PC-9 (cell line): ENCODE results near the gene FALEC. TPM values are rescaled to one million over a fixed set of nuclear protein-coding genes. Genes with fewer than 3 reads are reported as not detected.

Experiments
- BruUV-seq: library from RNA; stranded (reverse); fragments of 400-500 nt; replicated peaks from 2 replicates; lab custom pipeline; 2021; lab: Mats Ljungman, UMichigan
- CTCF ChIA-PET: fragments of 300-600 bp; sonication (Branson Sonifier 250); formaldehyde crosslinking; loops from one replicate; lab custom pipeline; 2022; ENCODE audit warnings: antibody characterized with exemption; lab: Charles Lee
- POLR2A ChIA-PET: fragments of 300-600 bp; sonication (Branson Sonifier 250); formaldehyde crosslinking; loops from one replicate; lab custom pipeline; 2022; ENCODE audit warnings: antibody characterized with exemption; ENCODE audit not compliant: unreplicated experiment; lab: Charles Lee
- DNase-seq, 2 experiments: peaks; one replicate each; pipeline versions ENCODE4 v3.0.0 to v3.0.0-alpha.2; 2015 to 2022; ENCODE audit warnings: mixed read lengths in 1 of 2
- H2AFZ ChIP-seq: fragments of 200-600 bp; sonication (generic); 2 replicates; pipeline ENCODE4 v1.8.1; 2017; ENCODE audit warnings: antibody characterized with exemption
- H3F3A ChIP-seq: fragments of 200-600 bp; sonication (generic); 2 replicates; pipeline ENCODE4 v1.8.1; 2017; ENCODE audit warnings: antibody characterized with exemption, mild to moderate bottlenecking, low read depth; ENCODE audit not compliant: insufficient read depth
- H3K27ac ChIP-seq: fragments of 200-600 bp; sonication (generic); 2 replicates; pipeline ENCODE4 v1.6.1; 2016; ENCODE audit warnings: mixed run types
- H3K27me3 ChIP-seq: fragments of 200-600 bp; sonication (generic); 2 replicates; pipeline ENCODE4 v1.6.1; 2016; ENCODE audit warnings: low read depth, mixed run types; ENCODE audit not compliant: insufficient read depth
- H3K36me3 ChIP-seq: fragments of 200-600 bp; sonication (generic); 2 replicates; pipeline ENCODE4 v1.6.1; 2016; ENCODE audit warnings: low read depth, mixed run types
- H3K4me1 ChIP-seq: fragments of 200-600 bp; sonication (generic); replicated peaks from 2 replicates; pipeline ENCODE4 v1.6.1; 2016; ENCODE audit warnings: mixed run types; ENCODE audit not compliant: insufficient read depth
- H3K4me2 ChIP-seq: fragments of 200-600 bp; sonication (generic); 2 replicates; pipeline ENCODE4 v1.6.1; 2017; ENCODE audit warnings: mixed run types
- H3K4me3 ChIP-seq: fragments of 200-600 bp; sonication (generic); 2 replicates; pipeline ENCODE4 v1.6.1; 2016; ENCODE audit warnings: mixed run types
- H3K79me2 ChIP-seq: fragments of 200-600 bp; sonication (generic); 2 replicates; pipeline ENCODE4 v1.6.1; 2017; ENCODE audit warnings: low read depth, mixed run types
- H3K9me2 ChIP-seq: fragments of 200-600 bp; sonication (generic); 2 replicates; pipeline ENCODE4 v1.8.1; 2017; ENCODE audit warnings: mild to moderate bottlenecking; ENCODE audit not compliant: insufficient read depth
- H3K9me3 ChIP-seq: fragments of 200-600 bp; sonication (generic); 2 replicates; pipeline ENCODE4 v1.8.1; 2016; ENCODE audit warnings: low read depth; ENCODE audit not compliant: insufficient read depth
- H4K20me1 ChIP-seq: fragments of 200-600 bp; sonication (generic); 2 replicates; pipeline ENCODE4 v1.8.1; 2017; ENCODE audit not compliant: insufficient read depth
- EZH2 ChIP-seq: fragments of 200-600 bp; sonication (generic); IDR thresholded peaks from 2 replicates; pipeline ENCODE4 v1.8.0; 2017; ENCODE audit warnings: antibody characterized with exemption, low read depth
- intact Hi-C: fragments of 100-400 bp; cut with micrococcal nuclease; formaldehyde crosslinking; loops from one replicate; pipeline ENCODE4 v1.10.0; 2022; ENCODE audit not compliant: unreplicated experiment
- total RNA-seq: library from RNA; stranded (reverse); gene quantifications from 2 replicates; pipeline ENCODE4 v1.2.3, GENCODE V29; 2021
- TF ChIP-seq, protein P1 (sequence below): fragments of 200-600 bp; sonication (generic); conservative IDR thresholded peaks from 2 replicates; pipeline ENCODE4 v1.6.1; 2017; ENCODE audit warnings: mixed run types, antibody characterized with exemption, mild to moderate bottlenecking, moderate library complexity

FALEC gene
- total RNA-seq, 1 experiment from 2014 or later, result 0.94 TPM

GRCh38 chr1:150511985-150512660 is 3.4 kb upstream of the FALEC start:
- intact Hi-C loops, result no loop called here
- no TSS peak for BruUV-seq
- Histone ChIP-seq H3K36me3 (no peaks in the 10 kb centered on the region), H3K4me1 (peaks cover 32% of the 10 kb centered on the region), H3K9me3 (no peaks in the 10 kb centered on the region), H3F3A (peaks cover 9% of the 10 kb centered on the region), H4K20me1 (no peaks in the 10 kb centered on the region), H3K4me2 (no peak overlapping the region), H3K27me3 (no peaks in the 10 kb centered on the region), H2AFZ (no peak overlapping the region), H3K4me3 (no peak overlapping the region), H3K9me2 (no peaks in the 10 kb centered on the region), H3K27ac (no peak overlapping the region), H3K79me2 (no peaks in the 10 kb centered on the region)
- CTCF ChIA-PET, result no interaction called here
- DNase-seq, result no peak
- TF ChIP-seq, protein P1, sequence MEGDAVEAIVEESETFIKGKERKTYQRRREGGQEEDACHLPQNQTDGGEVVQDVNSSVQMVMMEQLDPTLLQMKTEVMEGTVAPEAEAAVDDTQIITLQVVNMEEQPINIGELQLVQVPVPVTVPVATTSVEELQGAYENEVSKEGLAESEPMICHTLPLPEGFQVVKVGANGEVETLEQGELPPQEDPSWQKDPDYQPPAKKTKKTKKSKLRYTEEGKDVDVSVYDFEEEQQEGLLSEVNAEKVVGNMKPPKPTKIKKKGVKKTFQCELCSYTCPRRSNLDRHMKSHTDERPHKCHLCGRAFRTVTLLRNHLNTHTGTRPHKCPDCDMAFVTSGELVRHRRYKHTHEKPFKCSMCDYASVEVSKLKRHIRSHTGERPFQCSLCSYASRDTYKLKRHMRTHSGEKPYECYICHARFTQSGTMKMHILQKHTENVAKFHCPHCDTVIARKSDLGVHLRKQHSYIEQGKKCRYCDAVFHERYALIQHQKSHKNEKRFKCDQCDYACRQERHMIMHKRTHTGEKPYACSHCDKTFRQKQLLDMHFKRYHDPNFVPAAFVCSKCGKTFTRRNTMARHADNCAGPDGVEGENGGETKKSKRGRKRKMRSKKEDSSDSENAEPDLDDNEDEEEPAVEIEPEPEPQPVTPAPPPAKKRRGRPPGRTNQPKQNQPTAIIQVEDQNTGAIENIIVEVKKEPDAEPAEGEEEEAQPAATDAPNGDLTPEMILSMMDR, result no peak
- no peak for TF ChIP-seq EZH2
- POLR2A ChIA-PET, result no interaction called here

DNA sequence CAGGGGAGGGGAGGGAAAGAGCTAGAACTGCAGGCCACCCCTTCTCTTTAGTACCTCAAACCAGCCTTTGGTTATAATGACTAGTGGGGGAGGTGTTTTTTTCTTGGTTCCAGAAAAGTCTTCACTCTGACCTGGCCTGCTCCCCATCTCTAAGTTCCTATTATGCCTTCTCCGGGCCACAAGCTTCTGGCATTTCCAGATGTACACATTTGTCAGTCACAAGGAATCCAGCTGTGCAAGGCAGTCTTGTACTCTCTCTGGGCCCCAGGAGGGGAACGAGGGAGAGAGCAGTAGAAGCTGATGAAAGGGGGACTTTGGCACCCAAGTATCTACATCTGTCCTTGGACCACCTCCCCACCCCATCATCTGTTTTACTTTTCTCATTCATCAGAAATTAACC is 2.7 kb upstream of the FALEC start:
- H2AFZ ChIP-seq, result no peak overlapping the region
- no peaks in the 10 kb centered on the region for H3K79me2 ChIP-seq
- H3K27me3 ChIP-seq, result no peaks in the 10 kb centered on the region
- no peaks in the 10 kb centered on the region for H3K36me3 ChIP-seq
- H3K4me1 ChIP-seq, result peaks cover 27% of the 10 kb centered on the region
- POLR2A ChIA-PET, result interaction anchor here (1.0 kb wide), 1 partner anchor 494 kb away, joined by 4 read pairs; the partner anchor contains the start of gene MINDY1
- BruUV-seq, result no TSS peak
- intact Hi-C loops, result no loop called here
- no peak overlapping the region for H3K27ac ChIP-seq
- TF ChIP-seq, protein P1, result no peak
- no peak for TF ChIP-seq EZH2
- no peaks in the 10 kb centered on the region for H3K9me2 ChIP-seq
- 0 out of 2 replicates have a peak overlapping the region, but pooled peaks have one; percentile 40 for H3K4me2 ChIP-seq
- peaks cover 9% of the 10 kb centered on the region for H3F3A ChIP-seq
- DNase-seq, result no peak
- no peak overlapping the region for H3K4me3 ChIP-seq
- no peaks in the 10 kb centered on the region for H4K20me1 ChIP-seq
- CTCF ChIA-PET, result interaction anchor here (0.5 to 1.0 kb wide), 2 partner anchors 20 to 443 kb away, joined by 4 to 7 read pairs; no protein-coding TSS in a partner anchor
- H3K9me3 ChIP-seq, result no peaks in the 10 kb centered on the region

DNA sequence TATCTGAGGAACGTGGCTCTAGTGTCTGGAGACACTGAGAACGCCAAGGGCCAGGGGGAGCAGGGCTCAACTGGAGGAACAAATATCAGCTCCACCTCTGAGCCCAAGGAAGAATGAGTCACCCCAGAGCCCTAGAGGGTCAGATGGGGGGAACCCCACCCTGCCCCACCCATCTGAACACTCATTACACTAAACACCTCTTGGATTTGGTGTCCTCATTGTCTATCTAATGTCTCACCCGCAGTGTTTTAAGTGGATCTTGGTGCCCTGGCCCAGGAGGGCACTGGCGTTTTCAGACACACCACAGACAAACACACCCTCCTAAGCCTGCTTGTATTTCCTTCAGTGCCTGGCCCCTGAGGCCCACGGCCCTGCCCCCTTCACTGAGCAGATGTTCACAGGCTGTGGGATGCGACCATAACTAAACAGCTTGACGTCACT is 2.2 kb upstream of the FALEC start:
- no TSS peak for BruUV-seq
- DNase-seq, result no peak
- no peak for TF ChIP-seq EZH2
- TF ChIP-seq, protein P1, result no peak
- ChIA-PET CTCF (interaction anchor here (0.5 to 1.0 kb wide), 2 partner anchors 19 to 442 kb away, joined by 4 to 7 read pairs; no protein-coding TSS in a partner anchor), POLR2A (interaction anchor here (1.0 kb wide), 1 partner anchor 493 kb away, joined by 4 read pairs; the partner anchor contains the start of gene MINDY1)
- peaks cover 22% of the 10 kb centered on the region for H3K4me1 ChIP-seq
- H3K4me2 ChIP-seq, result peak overlapping the region; percentile 40
- no peaks in the 10 kb centered on the region for H3K79me2 ChIP-seq
- no peaks in the 10 kb centered on the region for H3K9me3 ChIP-seq
- H2AFZ ChIP-seq, result no peak overlapping the region
- intact Hi-C loops, result no loop called here
- H3K36me3 ChIP-seq, result no peaks in the 10 kb centered on the region
- H3K27me3 ChIP-seq, result no peaks in the 10 kb centered on the region
- peaks cover 9% of the 10 kb centered on the region for H3F3A ChIP-seq
- H3K9me2 ChIP-seq, result no peaks in the 10 kb centered on the region
- H3K27ac ChIP-seq, result no peak overlapping the region
- no peaks in the 10 kb centered on the region for H4K20me1 ChIP-seq
- H3K4me3 ChIP-seq, result no peak overlapping the region
